ENCODE results near the gene SRRT.
A peak's percentile ranks its signal among the peaks of the same experiment; 100 is the strongest.
"Not testable (repeated sequence)": the region's sequence is repeated elsewhere in the genome, so short reads cannot be mapped to it uniquely, and the experiment has no call there.

The SRRT gene

DNA sequence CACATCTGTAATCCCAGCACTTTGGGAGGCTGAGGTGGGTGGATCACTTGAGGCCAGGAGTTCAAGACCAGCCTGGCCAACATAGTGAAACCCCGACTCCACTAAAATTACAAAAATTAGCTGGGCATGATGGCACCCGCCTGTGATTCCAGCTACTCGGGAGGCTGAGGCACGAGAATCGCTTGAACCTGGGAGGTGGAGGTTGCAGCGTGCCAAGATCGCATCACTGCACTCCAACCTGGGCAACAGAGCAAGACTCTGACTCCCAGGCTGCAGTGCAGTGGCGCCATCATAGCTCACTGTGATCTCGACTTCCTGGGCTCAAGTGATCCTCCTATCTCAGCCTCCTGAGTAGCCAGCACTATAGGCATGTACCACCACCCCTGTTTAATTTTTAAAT, 20.0 kb upstream of the SRRT start:
- not testable (repeated sequence) for DNase-seq

DNA sequence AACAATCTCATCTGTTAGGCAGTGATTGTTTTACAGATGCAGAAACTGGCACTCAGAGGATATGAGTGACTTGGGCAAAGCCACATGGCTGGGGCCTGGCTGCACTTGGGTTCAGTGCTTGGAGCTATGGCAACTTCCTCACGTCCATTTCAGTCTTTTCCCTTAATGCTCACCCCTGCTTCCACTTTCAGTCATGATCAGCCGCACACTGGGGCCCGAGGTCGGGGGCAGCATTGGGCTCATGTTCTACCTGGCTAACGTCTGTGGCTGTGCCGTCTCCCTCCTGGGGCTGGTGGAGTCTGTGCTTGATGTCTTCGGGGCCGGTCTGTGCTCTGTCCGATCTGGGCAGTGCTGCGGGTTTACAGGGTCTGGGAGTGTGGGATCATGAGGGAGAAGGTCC, 19.4 kb upstream of the SRRT start:
- no peak for DNase-seq

DNA sequence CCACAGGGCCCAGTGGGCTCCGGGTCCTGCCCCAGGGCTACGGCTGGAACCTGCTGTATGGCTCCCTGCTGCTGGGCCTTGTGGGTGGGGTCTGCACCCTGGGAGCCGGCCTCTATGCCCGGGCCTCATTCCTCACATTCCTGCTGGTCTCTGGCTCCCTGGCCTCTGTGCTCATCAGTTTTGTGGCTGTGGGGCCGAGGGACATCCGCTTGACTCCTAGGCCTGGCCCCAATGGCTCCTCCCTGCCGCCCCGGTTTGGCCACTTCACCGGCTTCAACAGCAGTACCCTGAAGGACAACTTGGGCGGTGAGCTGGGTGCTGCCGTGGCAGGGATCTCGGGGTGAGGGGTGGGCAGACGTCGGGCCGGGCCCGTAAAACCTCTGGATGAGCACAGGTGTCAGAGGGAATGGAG, 18.0 kb upstream of the SRRT start:
- no peak for DNase-seq

DNA sequence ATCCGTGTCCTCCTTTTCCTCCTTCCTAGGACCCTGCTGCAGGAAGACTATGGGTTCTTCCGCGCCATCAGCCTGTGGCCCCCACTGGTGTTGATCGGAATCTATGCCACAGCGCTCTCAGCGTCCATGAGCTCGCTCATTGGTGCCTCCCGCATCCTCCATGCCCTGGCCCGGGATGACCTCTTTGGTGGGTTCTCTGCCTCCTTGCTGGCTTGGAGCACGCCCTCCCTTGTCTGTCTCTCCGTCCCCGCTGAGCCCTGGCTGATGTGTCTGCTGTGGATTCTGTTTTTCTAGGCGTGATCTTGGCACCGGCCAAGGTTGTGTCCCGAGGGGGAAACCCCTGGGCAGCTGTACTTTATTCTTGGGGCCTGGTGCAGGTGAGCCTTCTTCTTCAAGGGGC, 15.0 kb upstream of the SRRT start:
- DNase-seq: no peak

DNA sequence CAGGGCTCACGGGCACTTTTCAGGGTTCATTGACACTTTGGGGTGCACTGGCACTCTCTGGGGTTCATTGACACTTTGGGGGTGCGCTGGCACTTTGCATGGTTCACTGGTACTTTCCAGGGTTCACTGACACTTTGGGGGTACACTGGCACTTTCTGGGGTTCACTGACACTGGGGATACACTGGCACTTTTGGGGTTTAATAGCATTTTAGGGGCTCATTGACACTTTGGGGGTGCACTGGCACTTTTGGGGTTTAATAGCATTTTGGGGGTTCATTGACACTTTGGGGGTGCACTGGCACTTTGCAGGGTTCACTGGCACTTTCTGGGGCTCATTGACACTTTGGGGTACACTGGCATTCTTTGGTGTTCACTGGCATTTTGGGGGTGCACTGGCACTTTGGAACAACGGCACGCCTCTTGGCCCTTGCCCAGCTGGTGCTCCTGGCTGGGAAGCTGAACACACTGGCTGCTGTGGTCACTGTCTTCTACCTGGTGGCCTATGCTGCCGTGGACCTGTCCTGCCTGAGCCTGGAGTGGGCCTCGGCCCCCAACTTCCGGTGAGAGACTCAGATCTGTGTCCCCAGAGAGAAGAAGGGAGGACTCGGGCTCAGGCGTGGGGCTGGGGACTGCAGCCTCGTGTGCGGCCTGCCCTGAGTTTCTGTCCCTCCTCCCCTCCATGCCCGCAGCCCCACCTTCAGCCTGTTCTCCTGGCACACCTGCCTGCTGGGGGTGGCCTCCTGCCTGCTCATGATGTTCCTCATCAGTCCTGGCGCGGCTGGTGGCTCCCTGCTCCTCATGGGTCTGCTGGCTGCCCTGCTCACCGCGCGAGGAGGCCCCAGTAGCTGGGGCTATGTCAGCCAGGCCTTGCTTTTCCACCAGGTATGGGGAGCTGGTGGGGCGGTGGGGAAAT, 13.9 kb upstream of the SRRT start:
- DNase-seq: no peak

- no peak for DNase-seq
These were observed 13.3 kb upstream of the SRRT start for GRCh38 chr7:100861616-100861985.

GRCh38 chr7:100863406-100863950, 11.4 kb upstream of the SRRT start:
- peak in 1 of 3 donors; percentile 24 for DNase-seq

GRCh38 chr7:100864263-100864845, 10.5 kb upstream of the SRRT start:
- no peak for DNase-seq

DNA sequence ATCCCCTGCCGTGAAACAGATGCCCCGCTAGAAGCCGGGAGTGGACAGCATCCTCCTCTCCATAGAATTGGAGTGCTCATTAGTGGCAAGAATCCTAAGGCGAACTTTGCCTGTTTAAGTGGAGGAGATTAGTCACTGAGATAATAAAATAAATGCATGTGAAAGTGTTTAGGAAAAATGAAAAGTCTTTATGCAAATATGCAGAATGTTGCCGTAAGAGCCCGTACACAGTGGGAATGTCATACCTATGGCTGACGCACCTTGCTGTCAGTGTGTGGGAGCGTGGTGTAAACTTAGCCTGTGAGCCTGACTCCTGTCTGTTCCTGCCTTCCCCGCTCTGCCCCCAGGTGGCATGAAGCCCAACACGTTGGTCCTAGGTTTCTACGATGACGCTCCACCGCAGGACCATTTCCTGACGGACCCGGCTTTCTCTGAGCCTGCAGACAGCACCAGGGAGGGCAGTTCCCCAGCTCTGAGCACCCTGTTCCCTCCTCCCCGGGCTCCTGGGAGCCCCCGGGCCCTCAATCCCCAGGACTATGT, 9.5 kb upstream of the SRRT start:
- DNase-seq: no peak

GRCh38 chr7:100865938-100866728, 8.8 kb upstream of the SRRT start:
- DNase-seq: peak; percentile 20 to 58 (median 53)

- no peak for DNase-seq
These were observed 8.2 kb upstream of the SRRT start for GRCh38 chr7:100866729-100867039.

DNA sequence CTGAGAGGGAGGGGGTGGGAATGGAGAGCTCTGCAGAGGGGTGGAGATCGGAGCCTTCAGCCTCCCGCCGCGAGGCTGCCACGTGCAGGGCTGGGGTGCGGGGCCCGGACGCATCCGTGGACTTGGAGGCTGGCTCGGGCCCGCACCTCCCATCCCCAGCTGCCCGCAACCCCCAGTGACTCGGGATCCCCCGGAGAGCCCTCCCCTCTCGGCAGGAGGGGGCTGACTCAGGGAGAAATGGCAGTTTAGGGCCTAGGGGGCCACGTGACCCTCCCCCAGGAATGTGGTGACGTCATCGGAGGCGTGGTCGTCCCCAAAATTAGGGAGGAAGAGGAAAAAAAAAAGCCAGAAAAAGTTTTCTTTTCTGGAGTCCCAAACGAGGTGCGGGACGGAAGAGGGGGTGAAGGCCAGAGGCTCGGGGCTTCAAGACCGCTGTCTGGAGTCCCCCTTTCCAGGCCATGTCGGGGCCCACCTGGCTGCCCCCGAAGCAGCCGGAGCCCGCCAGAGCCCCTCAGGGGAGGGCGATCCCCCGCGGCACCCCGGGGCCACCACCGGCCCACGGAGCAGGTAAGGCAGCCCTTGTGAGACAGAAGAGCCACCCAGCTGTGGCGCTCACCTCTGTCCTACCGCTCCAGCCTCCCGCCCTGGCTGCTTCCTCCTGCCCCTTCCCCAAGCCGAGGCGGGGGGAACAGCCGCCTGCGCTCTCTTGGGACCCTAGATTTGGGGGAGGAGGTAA, 7.7 kb upstream of the SRRT start, which contains the start of gene TRIP6:
TRIP6 (plus strand) TSS at position 348 of the 736 bp plus-strand sequence; CDS start at position 459, 111 bp downstream.
- peak; percentile 90 to 93 (median 90) for DNase-seq

DNA sequence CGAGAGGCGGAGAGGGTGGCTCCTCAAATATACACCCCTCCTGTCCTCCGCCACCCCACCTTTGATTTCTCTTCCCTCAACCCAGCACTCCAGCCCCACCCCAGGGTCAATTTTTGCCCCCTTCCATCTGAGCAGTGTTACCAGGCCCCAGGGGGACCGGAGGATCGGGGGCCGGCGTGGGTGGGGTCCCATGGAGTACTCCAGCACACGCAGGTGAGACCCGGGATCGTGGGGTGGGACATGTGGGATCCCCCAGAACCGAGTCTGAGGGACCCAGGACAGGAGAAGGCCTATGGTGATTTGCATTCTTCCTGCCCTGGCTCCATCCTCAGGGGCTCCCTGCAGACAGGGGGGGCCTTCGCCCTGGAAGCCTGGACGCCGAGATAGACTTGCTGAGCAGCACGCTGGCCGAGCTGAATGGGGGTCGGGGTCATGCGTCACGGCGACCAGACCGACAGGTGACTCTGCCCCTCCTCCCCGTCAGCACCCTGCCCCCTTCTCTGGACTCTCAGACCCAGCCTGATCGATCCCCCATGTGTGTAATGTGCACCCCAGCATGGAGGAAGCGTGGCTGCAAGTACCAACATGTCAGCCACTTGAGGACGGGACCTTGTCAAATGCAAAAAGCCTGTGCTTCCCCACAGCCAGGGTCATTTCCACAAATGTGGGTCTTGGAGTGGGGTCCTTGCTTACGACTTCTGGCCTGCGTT, 7.0 kb upstream of the SRRT start:
- DNase-seq: no peak

DNA sequence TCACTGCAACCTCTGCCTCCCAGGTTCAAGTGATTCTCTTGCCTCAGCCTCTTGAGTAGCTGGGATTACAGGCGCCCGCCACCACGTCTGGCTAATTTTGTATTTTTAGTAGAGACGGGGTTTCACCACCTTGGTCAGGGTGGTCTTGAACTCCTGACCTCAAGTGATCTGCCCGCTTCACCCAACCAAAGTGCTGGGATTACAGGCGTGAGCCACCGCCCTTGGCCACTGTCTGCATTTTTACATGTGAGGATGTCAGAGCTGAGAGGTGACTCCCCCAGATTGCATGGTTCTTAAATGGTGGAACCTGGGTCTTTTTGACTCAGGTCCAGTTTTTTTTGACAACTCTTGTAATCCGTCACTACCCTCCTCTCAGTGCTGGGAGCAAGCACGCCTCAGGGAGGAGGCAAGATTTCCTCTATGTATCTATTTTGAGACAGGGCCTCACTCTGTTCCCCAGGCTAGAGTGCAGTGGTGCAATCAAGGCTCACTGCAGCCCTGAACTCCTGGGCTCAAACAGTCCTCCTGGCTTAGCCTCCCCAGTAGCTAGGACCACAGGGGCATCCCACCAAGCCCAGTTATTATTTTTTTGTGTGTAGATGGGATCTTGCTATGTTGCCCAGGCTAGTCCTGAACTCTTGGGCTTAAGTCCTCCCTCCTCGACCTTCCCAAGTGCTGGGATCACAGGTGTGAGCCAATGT, 1.2 kb upstream of the SRRT start:
- DNase-seq: no peak

- DNase-seq: no peak
These were observed 665 bp upstream of the SRRT start for GRCh38 chr7:100874300-100874576.

GRCh38 chr7:100875356-100875751, 451 bp downstream of the SRRT start:
- DNase-seq: peak; percentile 42 to 62 (median 43)

DNA sequence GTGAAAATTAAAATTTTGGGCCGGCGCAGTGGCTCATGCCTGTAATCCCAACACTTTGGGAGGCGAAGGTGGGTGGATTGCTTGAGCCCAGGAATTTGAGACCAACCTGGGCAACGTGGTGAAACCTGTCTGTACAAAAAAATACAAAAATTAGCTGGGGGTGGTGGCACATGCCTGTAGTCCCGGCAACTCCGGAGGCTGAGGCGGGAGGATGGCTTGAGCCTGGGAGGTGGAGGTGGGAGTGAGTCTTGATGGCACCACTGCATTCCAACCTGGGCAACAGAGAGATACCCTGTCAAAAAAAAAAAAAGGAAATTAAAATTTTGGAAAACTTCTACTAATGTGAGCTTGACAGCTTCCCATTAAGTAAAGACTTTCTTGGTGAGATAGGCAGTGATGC, 3.1 kb downstream of the SRRT start:
- DNase-seq: no peak

- no peak for DNase-seq
These were observed 3.8 kb downstream of the SRRT start for GRCh38 chr7:100878685-100879084.

DNA sequence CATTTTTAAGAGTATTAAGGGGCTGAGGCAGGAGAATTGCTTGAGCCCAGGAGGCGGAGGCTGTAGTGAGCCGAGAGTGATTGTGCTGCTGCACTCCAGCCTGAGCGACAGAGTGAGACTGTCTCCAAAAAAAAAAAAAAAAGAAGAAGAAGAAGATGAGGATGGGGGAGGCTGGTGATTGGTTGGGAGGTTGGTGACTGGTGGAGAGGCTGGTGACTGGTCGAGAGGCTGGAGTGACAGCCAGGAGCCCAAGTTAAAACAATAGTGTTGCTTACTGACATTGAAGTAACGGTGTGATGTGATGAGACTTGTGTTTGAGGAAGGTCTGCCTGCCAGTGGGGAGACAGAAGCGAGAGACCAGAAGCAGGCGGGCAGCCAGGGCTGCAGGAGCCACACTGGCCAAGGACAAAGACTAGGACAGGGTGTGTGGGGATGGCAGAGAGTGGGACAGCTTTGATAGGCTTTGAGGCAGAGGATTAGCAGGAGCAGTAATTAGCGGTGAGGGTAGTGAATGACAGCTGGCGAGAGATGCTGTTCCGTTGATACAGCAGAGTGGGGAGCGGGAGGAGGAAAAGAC, 4.9 kb downstream of the SRRT start:
- DNase-seq: no peak

GRCh38 chr7:100880645-100881044, 5.7 kb downstream of the SRRT start:
- no peak for DNase-seq

DNA sequence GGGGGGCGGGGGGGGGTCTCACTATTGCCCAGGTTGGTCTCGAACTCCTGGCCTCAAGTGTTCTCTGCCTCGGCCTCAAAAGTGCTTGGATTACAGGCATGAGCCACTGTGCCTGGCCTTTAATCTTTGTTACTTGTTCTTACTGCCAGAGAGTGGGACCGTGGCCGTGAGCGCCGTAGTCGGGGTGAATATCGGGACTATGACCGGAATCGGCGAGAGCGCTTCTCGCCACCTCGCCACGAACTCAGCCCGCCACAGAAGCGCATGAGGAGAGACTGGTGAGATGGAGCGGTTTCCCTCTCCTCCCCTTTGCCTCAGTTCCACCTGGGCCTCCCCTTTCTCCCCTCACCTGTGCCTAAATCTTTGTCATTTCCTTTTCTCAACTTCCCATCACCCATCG, 6.2 kb downstream of the SRRT start:
- no peak for DNase-seq
